NCI-H82 (cell line): ENCODE results near the gene AP1M1.

Experiments
- DNase-seq: peaks from one replicate; lab custom pipeline; 2025; lab: John Stamatoyannopoulos, UW

The AP1M1 gene

GRCh38 chr19:16185123-16185767, 12.5 kb upstream of the AP1M1 start, which contains the start of gene FAM32A:
Gene FAM32A, plus strand, starts transcription at chr19:16185410. Its CDS starts 33 bp downstream, at chr19:16185443.
- DNase-seq, result peak; percentile 100

DNA sequence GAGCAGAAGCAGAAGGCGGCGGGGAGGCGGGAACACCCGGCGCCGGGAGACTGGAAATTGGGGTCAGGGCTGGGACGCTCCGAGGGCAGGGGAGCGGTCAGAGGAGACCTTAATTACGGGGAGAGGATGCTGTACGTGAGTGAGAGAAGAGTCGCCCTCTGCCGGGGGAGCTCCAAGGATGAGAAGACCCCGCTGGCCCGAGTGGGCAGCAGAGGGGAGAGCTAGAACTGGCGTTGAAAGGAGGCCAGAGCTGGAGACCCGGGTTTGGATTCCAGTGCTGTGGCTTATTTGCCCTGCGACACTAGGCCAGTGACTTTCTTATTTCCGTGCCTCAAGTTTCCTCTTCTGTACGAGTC, 12.0 kb upstream of the AP1M1 start:
- peak; percentile 80 for DNase-seq

- no peak for DNase-seq
Measured at GRCh38 chr19:16188521-16188920, 9.2 kb upstream of the AP1M1 start.

DNA sequence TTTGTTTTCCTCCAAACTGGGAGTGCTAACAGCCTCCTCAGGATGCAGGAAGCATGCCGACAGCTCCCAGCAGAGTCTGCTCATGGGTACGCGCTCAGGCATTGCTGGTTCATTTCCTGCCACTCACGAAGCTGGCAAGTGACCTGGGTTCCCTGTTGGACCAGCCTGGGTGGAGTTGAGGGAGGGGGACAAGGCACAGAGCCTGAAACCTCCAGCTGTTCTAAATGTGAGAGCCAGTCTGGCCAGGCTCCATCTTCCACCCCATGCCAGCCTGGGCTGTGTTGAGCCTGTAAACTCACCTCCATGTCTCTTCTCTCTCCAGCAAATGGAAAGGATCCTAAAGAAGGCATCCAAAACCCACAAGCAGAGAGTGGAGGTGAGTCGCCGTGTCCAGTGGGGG, 7.5 kb upstream of the AP1M1 start:
- DNase-seq, result no peak

GRCh38 chr19:16190736-16191135, 7.0 kb upstream of the AP1M1 start:
- no peak for DNase-seq

GRCh38 chr19:16191216-16191908, 6.3 kb upstream of the AP1M1 start:
- no peak for DNase-seq

GRCh38 chr19:16193466-16193865, 4.2 kb upstream of the AP1M1 start:
- no peak for DNase-seq

GRCh38 chr19:16197188-16197621, 506 bp upstream of the AP1M1 start:
- no peak for DNase-seq

GRCh38 chr19:16198370-16198651, 600 bp downstream of the AP1M1 start:
- no peak for DNase-seq

- no peak for DNase-seq
Measured at GRCh38 chr19:16199275-16199932, 1.7 kb downstream of the AP1M1 start.

- no peak for DNase-seq
Measured at GRCh38 chr19:16200038-16201010, 2.6 kb downstream of the AP1M1 start.

- no peak for DNase-seq
Measured at GRCh38 chr19:16201011-16201391, 3.3 kb downstream of the AP1M1 start.

DNA sequence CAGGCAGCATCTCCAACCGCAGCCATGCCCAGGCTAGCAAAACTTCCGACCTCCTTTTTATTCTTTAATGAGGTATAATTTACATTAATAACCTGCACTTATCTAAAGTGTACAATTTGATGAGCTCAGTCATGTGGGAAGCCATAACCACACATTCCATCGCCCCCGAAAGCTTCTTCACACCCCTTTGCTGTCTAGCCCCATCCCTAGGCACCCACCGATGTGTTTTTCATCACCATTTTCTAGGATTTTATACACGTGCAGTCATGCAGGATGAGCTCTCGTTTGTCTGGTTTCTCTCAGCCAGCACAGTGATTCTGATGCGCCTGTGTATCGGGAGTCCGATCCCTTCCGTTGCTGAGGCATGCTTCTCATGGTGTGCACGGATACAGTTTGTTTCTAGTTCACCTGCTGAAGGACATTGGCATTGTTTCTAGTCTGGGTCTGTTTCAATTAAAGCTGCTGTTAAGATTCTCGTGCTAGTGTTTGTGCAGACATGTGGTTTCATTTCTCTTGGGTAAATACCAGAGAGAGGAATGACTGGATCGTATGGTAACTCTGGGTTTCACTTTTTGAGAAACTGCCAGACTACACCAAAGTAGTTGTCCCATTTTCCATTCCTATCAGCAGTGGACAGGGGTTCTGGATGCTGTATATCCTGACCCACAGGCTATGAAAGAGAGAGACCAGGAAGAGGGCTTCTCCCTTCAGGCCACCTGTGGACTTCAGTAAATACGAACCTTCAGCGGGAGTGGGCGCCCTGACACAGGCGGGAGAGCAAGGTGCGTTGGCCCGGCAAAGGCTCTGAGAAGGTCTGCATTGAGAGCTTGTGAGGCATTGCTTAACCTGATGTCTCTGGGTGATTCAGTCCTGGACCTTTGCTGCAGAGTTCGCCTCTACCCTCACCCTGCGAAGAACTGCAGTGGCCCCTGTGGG, 4.9 kb downstream of the AP1M1 start:
- DNase-seq, result no peak

GRCh38 chr19:16203256-16204004, 5.7 kb downstream of the AP1M1 start:
- DNase-seq, result no peak

DNA sequence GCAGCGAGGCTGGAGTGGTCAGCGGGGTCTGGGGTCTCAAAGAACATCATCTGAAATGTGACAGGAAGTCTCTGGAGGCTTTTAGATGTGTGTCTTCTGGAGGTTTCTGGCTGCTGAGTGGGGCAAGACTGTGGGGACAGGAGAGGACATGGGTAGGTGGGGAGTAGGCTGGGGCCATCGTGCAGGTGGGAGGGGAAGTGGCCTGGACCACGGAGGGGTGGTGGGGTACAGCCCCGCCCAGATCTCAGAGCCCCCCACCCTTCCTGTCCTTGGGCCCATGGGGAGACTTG, 6.2 kb downstream of the AP1M1 start:
- no peak for DNase-seq

DNA sequence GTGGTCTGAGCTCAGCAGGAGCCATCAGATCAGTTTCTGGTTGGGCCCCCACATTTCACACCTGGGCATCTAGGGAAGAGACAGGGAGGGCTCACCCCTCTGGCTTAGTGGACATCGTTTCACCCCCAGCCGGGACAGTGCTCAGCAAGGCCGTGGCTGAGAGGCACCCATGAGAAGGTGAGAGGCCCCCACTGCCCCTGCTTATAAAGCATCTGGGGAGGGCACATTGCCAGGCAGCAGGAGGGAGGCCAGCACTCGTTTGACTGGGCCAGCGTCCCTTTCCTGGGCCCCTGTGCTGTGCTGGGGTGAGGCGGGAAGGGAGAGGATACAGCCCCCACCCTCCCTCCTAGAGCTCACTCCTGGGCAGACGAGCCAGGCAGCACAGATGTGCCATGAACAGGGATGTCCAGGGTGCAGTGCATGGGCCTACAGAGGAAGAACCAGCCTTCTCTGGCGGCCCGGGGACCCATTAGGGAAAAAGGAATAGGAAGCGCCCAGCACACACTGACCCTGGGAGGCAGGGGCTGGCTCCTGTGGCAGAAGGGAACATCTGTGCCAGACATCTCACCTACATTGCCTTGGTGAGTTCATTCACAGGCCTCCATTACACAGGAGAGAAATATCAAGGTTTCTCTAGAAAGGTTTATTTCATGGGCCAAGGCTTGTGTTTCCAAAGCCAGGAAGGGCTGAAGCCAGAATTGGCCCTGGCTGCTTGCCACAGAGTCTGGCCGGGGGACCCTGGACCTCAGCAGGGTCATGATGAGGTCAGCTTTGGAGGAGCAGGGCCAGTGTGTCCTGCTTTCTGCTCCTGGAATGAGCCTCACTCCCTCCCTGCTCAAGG, 7.7 kb downstream of the AP1M1 start:
- DNase-seq, result no peak

DNA sequence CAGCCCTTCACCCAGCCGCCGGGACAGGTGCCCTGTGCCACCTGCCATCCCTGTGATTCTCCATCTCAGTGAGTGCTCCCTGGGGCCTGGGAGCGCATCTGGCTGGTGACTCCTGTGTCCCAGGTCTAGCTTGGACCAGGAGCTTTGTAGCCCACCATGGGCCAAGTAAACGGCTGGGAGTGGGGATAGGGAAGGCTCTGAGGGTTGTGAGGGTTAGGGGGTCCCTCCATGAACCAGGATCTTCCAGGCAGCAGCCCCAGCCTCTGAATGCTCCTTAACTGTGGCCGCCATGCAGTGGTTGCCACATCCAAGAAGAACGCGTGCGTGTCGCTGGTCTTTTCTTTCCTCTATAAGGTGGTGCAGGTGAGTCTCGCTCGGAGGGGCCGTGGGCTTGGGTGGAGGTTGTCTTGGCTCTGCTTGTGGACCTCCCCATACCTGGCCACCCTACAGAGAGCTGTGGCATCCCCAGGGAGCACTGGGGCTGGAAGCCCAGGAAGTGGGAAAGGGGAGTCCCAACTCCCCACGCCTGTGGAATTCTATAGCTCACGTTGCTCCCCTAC, 8.4 kb downstream of the AP1M1 start:
- DNase-seq, result no peak

DNA sequence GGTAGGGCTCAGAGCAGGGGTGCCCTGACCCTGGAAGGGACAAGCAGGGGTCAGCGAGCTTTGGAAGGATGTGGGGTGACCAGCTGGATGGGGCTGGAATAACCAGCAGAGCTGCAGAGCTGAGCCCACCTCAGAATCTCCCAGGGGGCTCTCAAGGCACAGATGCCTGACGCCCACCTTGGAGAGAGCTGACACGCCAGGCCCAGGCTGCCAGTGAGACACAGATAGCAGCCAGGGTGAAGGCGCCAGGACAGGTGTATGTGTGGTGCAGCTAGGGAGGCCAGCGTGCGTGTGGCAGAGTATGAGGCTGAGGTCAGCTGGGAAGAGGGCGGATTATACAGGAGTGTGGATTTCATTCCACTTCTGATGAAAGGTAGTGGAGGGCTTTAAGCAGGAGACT, 8.9 kb downstream of the AP1M1 start:
- DNase-seq, result no peak

DNA sequence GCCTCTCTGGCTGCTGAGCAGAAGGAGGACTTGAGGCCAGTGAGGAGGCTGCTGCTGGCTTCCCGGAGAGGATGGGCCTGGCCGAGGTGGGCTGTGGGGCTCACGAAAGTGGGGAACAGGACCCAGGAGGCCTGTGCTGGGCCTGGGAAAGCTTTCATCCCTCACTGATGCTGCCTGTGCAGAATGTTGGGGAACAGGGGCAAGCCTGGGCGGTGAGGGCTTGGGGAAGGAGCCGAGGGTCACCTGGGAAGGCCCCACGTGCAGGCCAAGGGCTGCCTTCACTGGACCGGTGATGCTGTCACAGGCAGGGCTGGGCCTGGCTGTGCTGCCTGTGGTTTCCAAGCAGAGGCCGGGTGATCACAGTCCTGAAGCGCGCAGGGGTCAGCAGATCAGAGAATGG, 9.4 kb downstream of the AP1M1 start:
- DNase-seq, result no peak
